Activated gamma-delta T cell treated with anti-CD3 and anti-CD28 coated beads, Interleukin-2, amount 50 U/mL, for 16 hours (primary cell): ENCODE data around the gene PALD1.

Experiments
- DNase-seq: peaks from one replicate; pipeline ENCODE4 v3.0.0-alpha.2; 2020; ENCODE audit warnings: low read depth

PALD1 gene

GRCh38 chr10:70507966-70508365, 29.4 kb downstream of the PALD1 start:
- no peak for DNase-seq

- DNase-seq: no peak
Observed at GRCh38 chr10:70508912-70509756, 30.6 kb downstream of the PALD1 start.

GRCh38 chr10:70509757-70510147, 31.2 kb downstream of the PALD1 start:
- no peak for DNase-seq

GRCh38 chr10:70510453-70510852, 31.9 kb downstream of the PALD1 start:
- no peak for DNase-seq

GRCh38 chr10:70510904-70511303, 32.3 kb downstream of the PALD1 start:
- DNase-seq: no peak

GRCh38 chr10:70512149-70512639, 33.6 kb downstream of the PALD1 start:
- DNase-seq: no peak

GRCh38 chr10:70513848-70514309, 35.3 kb downstream of the PALD1 start:
- DNase-seq: no peak

GRCh38 chr10:70514591-70514990, 36.0 kb downstream of the PALD1 start:
- DNase-seq: no peak

- no peak for DNase-seq
Observed at GRCh38 chr10:70515035-70515667, 36.6 kb downstream of the PALD1 start.

GRCh38 chr10:70518695-70519094, 40.1 kb downstream of the PALD1 start:
- DNase-seq: no peak

GRCh38 chr10:70523057-70523456, 44.5 kb downstream of the PALD1 start:
- no peak for DNase-seq

- DNase-seq: no peak
Observed at GRCh38 chr10:70523549-70523948, 45.0 kb downstream of the PALD1 start.

GRCh38 chr10:70528314-70528713, 49.7 kb downstream of the PALD1 start:
- no peak for DNase-seq

GRCh38 chr10:70528741-70529362, 50.3 kb downstream of the PALD1 start:
- no peak for DNase-seq

GRCh38 chr10:70529848-70530247, 51.3 kb downstream of the PALD1 start:
- DNase-seq: no peak

- no peak for DNase-seq
Observed at GRCh38 chr10:70530315-70530714, 51.7 kb downstream of the PALD1 start.

GRCh38 chr10:70532554-70533188, 54.1 kb downstream of the PALD1 start:
- no peak for DNase-seq

GRCh38 chr10:70533189-70533558, 54.6 kb downstream of the PALD1 start:
- no peak for DNase-seq

GRCh38 chr10:70534281-70534680, 55.7 kb downstream of the PALD1 start:
- DNase-seq: no peak

GRCh38 chr10:70535001-70535400, 56.4 kb downstream of the PALD1 start:
- DNase-seq: no peak

GRCh38 chr10:70535451-70535850, 56.9 kb downstream of the PALD1 start:
- no peak for DNase-seq

GRCh38 chr10:70536196-70536861, 57.8 kb downstream of the PALD1 start:
- DNase-seq: no peak
